HG02759 (cell line): Measurements from ENCODE around the gene RPS27A.
"Not testable (repeated sequence)": the region's sequence is repeated elsewhere in the genome, so short reads cannot be mapped to it uniquely, and the experiment has no call there.

Experiments
- ATAC-seq: cut with Tn5 transposase; IDR thresholded peaks from one replicate; pipeline ENCODE4 v1.9.1; 2021; ENCODE audit warnings: mild to moderate bottlenecking, moderate library complexity; ENCODE audit not compliant: unreplicated experiment

The RPS27A gene

DNA sequence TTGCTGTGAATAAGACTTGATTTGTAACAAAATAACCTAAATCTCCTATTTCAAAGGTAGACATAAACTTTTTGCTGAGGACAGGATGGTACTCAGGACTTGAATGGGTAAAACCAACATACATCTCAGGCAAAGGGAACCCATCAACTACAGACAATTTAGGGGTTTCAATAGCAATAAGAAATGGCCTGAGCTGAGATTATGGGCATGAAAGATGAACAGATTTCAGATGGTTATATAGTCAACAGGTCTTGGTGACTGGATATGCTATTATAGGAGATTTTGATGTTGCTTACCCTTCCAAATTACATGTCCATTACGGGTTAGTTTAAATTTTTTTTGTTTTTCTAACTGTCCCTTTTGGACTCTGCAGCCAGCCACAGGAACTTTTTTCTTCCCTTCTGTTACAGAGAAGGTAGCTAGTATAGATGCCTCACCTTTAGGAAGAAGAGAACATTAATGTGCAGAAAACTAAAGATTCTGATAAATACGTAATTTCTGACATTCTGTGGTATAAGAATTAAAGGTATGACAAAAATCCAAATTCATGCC lies 4.6 kb downstream of the RPS27A start:
- no peak for ATAC-seq

DNA sequence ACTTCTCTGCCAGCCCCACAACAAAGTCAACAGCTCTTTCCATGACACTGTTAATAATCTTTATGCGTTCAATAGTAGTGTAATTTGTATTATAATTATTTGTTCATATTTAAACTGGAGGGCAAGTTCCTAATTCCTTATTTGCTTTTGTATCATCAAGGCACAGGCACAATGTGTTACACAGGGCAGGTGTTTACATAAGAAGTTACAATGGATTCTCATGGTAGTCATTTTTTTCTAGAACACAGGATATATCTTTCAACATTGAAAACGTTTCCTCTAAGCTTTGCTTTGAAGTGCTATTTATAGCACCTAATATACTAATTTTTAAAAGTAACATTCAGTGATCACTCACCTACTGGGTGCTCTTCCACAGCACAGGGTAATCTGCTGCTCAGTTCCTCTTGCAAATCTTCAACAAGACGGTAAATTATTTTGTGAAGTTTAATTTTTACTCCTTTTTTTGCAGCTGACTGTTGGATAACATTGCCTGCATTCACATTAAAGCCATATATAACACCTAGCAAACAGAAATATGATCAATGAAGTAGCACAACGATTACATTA lies 7.3 kb downstream of the RPS27A start:
- ATAC-seq = no peak

DNA sequence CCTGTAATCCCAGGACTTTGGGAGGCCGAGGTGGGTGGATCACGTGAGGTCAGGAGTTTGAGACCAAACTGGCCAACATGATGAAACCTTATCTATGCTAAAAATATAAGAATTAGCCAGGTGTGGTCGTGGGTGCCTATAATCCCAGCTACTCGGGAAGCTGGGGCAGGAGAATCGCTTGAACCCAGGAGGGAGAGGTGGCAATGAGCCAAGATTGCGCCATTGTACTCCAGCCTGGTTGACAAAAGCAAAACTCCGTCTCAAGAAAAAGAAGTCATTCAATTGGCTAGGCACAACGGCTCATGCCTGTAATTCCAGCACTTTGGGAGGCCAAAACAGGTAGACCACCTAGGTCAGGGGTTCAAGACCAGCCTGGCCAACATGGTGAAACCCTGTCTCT lies 9.1 kb downstream of the RPS27A start:
- ATAC-seq = not testable (repeated sequence)

GRCh38 chr2:55242617-55243016 lies 10.1 kb downstream of the RPS27A start:
- no peak for ATAC-seq

DNA sequence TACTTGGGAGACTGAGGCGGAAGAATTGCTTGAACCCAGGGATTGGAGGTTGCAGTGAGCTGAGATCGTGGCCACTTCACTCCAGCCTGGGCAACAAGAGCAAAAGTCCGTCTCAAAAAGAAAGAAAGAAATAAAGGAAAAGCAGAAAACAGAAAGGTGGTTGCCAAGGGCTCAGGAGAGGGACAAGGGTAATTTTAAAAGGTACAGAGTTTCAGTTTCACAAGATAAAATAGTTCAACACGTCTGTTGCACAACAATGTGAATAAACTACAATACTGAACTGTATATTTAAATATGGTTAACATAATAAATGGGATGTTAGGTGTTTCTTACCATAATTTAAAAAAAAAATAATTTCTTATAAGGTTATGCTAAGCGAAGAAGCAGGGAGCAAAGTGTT lies 12.9 kb downstream of the RPS27A start:
- ATAC-seq = no peak

DNA sequence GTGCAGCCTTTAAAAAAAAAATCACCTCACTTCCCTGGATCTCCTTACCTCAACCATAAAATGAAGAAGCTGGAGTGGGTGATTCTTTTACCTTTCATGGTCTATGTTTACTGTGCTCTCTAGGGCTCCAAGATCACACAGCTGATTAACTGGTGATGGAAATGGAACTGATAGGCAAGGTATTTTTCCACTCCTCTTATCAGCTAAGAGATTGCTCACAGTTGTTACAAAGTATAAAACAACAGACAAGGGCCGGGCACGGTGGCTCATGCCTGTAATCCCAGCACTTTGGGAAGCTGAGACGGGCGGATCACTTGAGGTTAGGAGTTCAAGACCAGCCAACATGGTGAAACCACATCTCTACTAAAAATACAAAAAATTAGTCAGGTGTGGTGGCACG lies 14.5 kb downstream of the RPS27A start:
- no peak for ATAC-seq

DNA sequence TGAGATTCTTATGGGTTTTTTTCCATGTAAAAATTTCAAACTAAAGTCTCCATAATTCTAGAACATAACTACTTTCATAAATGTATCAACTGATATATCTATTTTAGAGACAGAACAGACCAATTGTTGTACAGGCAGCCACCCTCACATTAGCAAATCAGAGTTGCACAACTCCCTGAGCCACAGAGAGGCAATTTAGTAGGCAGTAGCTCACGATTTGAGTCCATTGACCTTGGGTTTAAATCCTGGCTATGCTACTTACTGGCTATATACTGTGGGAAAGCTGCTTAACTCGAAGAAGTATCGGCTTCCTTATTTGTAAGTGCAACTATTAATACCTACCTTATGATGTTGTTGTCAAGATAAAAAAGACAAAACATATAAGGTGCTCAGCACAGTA lies 20.3 kb downstream of the RPS27A start:
- no peak for ATAC-seq

GRCh38 chr2:55259586-55259985 lies 27.1 kb downstream of the RPS27A start:
- ATAC-seq = not testable (repeated sequence)

DNA sequence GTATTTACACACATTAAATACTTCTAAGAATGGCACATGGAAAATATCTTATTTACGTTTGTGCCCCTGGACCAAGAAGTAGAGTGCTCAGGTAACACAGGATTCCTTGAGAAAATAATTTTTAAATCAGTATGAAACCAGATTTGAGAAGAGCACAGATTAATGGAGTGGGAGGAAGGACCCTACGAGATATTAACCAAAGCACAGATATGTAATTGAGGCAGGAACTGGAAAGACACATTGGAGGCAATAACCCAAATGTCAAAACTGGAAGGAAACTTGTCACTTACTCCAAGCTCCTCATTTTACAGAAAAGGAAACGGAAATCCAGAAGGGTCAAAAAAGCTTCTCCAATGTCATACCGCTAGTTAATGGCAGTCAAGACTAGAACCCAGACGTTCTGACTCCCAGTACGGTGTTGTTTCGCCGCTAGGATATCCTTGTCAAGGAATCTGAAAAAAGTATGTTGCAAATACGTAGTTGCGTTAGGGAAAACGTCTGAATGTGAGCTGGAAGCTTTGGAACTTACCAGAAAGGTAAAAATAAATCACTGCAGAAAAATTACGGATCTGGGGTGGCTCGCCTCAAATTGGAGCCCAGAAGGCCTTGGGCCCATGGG lies 35.9 kb downstream of the RPS27A start:
- ATAC-seq = no peak

GRCh38 chr2:55268907-55269644 lies 36.6 kb downstream of the RPS27A start, which contains the start of gene MTIF2:
Gene MTIF2, minus strand, starts transcription at chr2:55269231. Its CDS starts 5,373 bp downstream, at chr2:55263858.
- ATAC-seq = peak; percentile 97

- ATAC-seq = no peak
Measured at GRCh38 chr2:55269645-55269990, 37.1 kb downstream of the RPS27A start.

- ATAC-seq = not testable (repeated sequence)
Measured at GRCh38 chr2:55274346-55274745, 41.9 kb downstream of the RPS27A start.

DNA sequence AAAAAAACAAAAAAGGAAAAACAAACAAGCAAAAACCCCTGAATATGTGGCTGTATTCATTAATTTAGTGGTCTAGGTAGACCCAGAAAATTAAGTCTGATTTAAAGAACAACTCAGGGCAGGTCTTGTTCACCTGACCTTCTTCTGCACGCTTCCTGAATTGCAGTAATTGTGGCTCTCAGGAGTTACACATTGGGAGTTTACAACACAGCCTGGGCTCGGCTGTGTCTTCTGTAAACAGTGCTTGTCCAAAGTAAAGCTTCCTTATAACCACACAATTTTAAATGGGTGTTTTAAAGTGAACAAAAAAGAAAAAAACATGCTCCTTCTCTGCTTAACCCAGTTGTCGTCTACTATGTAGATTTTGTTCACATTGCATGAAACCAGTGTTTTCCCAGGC lies 44.8 kb downstream of the RPS27A start:
- ATAC-seq = no peak

GRCh38 chr2:55279214-55279835 lies 46.8 kb downstream of the RPS27A start:
- ATAC-seq = not testable (repeated sequence)

DNA sequence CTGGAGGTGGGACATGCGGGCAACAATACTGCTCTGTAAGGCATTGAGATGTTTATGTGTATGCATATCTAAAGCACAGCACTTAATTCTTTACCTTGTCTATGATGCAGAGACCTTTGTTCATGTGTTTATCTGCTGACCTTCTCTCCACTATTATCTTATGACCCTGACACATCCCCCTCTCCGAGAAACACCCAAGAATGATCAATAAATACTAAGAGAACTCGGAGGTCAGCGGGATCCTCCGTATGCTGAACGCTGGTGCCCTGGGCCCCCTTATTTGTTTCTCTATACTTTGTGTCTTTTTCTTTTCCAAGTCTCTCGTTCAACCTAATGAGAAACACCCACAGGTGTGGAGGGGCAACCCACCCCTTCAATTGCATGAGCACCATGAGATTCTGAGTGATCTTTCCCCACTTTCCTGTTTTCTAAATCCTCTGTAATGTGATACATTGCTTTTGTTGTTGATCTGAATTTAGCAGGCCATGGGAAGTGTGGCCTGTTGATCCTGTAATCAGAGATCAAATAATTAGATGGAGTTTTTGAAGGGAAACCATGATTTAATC lies 47.5 kb downstream of the RPS27A start:
- ATAC-seq = not testable (repeated sequence)

DNA sequence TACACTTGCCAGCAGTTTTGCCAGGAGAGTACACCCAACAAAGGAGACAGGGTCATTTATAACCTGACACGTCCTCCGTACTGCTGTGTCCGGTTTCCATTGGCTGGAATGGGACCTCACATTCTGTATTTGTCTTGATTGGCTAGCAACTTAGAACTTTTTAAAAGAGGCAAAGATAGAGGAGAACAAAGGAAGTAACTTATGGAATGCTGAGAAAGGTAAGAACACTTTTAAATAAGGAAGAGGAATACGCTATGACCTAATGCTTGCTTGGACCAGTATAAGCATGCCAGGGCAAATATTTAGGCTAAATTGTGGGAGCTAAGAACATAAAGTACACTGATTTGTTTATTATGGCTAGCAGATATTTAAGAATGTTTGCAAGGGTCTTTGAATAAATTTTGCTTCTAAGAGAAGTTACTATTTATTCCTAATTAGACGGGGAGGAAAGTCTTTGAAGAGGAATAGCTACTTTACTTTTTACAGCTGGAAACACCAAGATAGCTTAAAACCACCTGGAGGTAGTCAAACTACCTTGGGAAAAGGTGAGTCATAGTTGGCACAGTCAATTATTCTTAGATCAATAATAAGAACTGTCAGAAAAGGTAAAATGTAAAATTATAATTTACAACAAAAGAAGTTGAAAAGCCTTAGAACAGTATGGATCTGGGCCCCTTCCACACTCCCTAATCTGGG lies 48.5 kb downstream of the RPS27A start:
- not testable (repeated sequence) for ATAC-seq

DNA sequence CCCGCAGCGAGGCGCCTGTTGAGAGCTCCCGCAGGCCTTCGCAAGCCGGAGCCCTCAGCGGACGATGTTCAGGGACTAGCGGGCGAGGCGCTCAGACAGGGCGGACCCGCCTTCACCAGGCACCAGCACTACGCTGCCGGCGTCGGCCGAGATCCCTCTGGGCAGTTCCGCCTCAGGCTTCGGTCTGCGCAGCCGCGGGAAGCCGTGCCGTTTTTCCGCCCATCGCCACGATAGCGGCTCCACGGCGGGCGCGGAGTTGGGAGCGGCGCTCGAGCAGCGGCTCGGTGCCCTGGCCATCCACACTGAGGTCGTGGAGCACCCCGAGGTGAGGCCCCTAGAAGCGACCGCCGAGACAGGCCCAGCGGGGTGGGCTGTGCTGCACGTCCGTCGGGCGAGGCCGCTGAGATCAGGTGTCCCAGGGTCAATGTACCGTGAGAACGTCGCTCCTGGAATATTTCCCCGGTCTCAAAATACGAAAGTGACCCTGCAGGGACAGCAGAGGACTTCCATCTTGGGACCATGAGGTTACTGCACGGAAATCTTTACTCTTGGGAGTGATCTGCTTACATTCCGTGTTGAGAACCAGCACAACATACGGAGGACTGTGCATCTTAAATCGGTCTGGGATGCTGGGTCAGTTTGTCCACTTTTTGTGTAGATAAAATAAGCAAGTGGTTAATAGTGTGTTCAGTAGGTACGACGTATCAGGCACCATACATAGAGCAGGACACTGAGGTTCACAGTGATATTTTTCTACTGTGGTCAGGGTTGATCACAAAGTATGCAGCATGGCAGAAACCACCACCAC lies 49.8 kb downstream of the RPS27A start:
- peak; percentile 98 for ATAC-seq

DNA sequence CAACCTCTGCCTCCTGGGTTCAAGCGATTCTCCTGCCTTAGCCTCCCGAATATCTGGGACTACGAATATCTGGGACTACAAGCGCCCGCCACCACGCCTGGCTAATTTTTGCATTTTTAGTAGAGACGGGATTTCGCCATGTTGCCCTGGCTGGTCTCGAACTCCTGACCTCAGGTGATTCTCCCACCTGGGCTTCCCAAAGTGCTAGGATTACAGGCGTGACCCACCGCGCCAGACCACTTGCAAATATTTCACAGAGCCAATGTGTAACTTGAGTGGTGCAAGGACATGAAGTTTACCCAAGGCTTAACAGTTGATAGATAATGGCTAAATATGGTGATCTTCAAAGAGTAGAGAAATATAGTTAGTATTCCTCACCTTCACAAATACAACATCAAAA lies 50.6 kb downstream of the RPS27A start:
- ATAC-seq = no peak
